ENCODE results near the gene ASCL2.

Gene ASCL2

GRCh38 chr11:2233693-2234455 lies 36.5 kb downstream of the ASCL2 start:
- DNase-seq (ENCODE audit: low spot score): no peak

GRCh38 chr11:2229713-2230297 lies 40.6 kb downstream of the ASCL2 start:
- no peak for DNase-seq (ENCODE audit: low spot score)

GRCh38 chr11:2224254-2224653 lies 46.1 kb downstream of the ASCL2 start:
- DNase-seq (ENCODE audit: low spot score): no peak

- no peak for DNase-seq (ENCODE audit: low spot score)
These were observed 47.1 kb downstream of the ASCL2 start for GRCh38 chr11:2223153-2223794.

GRCh38 chr11:2222451-2222850 lies 47.9 kb downstream of the ASCL2 start:
- DNase-seq (ENCODE audit: low spot score): no peak

GRCh38 chr11:2221591-2221990 lies 48.8 kb downstream of the ASCL2 start:
- DNase-seq (ENCODE audit: low spot score): no peak

GRCh38 chr11:2221024-2221423 lies 49.4 kb downstream of the ASCL2 start:
- DNase-seq (ENCODE audit: low spot score): no peak

- no peak for DNase-seq (ENCODE audit: low spot score)
These were observed 50.1 kb downstream of the ASCL2 start for GRCh38 chr11:2220173-2220771.

- DNase-seq (ENCODE audit: low spot score): no peak
These were observed 50.9 kb downstream of the ASCL2 start for GRCh38 chr11:2219318-2220017.

All from NAMALWA (cell line).